GM12801 (cell line): Measurements from ENCODE around the gene PDLIM5.

Experiments used
- CTCF ChIP-seq: IDR thresholded peaks from one replicate; pipeline ENCODE4 v1.5.1; 2011; ENCODE audit warnings: control low read depth; ENCODE audit not compliant: insufficient read length; ENCODE audit errors: extremely low read depth

The PDLIM5 gene

DNA sequence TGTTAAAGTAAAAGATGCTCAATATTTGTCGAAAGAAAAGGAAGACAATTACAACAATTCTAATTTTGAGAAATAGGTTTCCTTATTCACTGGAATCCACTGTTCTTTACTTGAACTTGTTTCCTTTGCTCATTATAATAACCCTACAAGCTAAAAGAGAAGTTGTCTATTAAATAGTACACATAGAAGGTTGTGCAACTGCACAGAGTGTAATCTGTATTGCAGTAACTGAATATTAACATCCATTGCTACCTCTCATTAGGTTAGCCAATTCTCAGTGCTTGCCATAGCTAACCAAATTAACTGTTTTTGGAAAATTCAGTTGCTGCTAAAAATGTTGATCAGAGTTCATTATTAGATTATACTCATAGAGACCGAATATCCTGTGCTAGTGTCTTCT is 120.0 kb downstream of the PDLIM5 start:
- TF ChIP-seq CTCF = no peak

- TF ChIP-seq CTCF = no peak
These were observed 122.3 kb downstream of the PDLIM5 start for GRCh38 chr4:94574050-94574449.

DNA sequence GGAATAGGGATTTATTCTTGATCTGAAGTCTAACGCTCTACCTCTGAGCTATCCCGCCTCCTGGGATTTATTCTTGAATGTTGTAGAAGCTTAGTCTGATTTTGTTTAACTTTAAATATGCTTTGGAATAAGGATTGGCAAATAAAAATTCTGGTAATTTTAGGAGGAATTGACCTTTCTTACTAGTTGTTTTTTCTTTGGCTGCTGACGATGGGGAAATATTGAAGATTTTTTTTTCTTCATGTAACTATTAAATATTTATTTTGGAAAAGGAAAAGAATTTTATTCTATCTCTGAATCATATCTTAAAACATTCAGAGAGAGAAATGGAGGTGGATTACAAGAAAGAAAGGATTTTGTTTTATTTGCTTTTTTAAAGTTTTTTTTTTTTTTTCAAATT is 122.9 kb downstream of the PDLIM5 start:
- TF ChIP-seq CTCF = no peak

GRCh38 chr4:94575652-94576051 is 123.9 kb downstream of the PDLIM5 start:
- no peak for TF ChIP-seq CTCF

DNA sequence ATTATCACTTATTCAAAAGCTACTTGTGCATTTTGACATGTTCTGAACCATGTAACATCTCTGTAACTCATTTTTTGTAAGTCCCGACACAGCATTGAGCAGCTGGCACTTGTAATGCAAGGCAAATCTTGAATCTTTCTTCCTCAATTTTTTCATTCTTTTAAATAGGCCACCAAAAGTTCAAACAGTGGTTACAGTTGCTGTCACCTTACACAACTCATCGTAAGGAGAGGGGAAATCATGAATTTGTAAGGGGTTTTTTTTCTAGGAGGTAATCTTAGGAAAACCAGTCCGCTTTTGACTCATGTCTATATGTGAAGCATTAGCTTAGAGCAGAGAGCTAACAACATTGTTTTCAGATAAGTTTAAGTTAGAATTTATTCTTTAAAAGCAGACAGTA is 124.5 kb downstream of the PDLIM5 start:
- no peak for TF ChIP-seq CTCF

DNA sequence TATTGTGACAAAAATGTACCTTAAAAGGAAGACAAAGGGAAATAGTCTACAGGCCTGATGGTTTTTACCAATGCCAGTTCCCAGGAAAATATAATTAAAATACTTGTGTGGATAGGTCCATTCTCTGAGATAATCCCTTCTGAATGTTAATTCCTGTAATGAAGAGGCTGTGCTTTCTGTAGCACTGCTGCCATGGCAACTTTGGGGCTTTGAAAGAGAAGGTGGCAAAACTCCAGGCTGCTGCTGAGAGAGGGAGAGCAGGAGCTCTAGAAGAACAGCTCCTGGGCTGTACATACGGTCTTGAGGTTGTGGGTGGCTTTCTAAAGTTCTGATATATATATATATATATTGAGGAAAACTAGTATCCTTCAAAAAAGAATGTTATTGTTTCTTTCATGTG is 125.4 kb downstream of the PDLIM5 start:
- TF ChIP-seq CTCF = no peak

DNA sequence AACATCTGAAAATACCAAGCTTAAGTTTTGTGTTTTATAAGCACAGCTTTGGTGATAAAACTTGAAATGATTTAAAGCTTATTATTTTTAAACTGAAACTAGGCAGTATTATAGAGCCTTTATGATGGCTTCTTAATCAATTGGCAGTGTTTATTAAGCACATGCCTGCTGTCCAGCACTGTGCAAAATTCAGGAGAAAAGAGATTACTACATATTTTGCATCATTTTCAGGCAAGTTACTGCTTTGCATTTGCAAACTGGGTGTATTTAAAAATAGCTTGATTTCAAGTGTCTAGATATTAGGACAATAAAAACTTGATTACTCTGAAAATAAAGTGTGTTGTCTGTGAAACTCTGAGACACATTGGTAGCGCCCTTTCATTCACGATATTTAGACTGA is 126.5 kb downstream of the PDLIM5 start:
- no peak for TF ChIP-seq CTCF

DNA sequence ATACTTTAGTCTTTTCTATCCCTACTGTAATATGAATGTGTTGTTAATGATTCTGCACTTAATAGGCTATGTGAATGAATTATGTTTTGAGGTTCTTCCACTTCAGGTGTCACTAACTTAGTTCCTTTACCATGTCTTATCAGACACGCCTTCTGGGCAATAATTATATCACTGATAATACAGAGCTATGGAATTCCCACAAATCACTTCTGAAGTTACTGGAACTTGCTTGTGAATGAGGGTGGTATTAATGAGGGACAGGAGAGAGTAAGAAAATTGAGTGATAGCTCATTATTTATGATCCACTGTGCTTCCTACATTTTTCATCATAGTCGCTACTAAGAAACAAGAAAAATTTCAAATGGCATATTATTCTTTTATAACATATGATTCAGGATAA is 130.0 kb downstream of the PDLIM5 start:
- TF ChIP-seq CTCF = no peak
